HepG2 (cell line): Measurements from ENCODE around the gene TKFC. TPM values are rescaled to one million over a fixed set of nuclear protein-coding genes. Genes with fewer than 3 reads are reported as not detected.

ENCODE experiments used
- ATAC-seq: fragments of 200-7000 bp; cut with Tn5 transposase; 3 replicates; pipeline ENCODE4 v1.9.1; 2020; ENCODE audit warnings: mild to moderate bottlenecking, moderate library complexity
- BruUV-seq: library from RNA; stranded (reverse); fragments of 400-500 nt; replicated peaks from 2 replicates; lab custom pipeline; 2021; lab: Mats Ljungman, UMichigan
- CTCF ChIA-PET: fragments of 300-600 bp; formaldehyde crosslinking; extraction: SDS; loops from one replicate; lab custom pipeline; 2021; ENCODE audit warnings: low total read pairs, inconsistent platforms, low intra/inter-chr PET ratio; lab: Yijun Ruan, JAX
- POLR2A ChIA-PET: fragments of 350-600 bp; sonication (Branson Sonifier 250); formaldehyde crosslinking; loops from one replicate; lab custom pipeline; 2020; ENCODE audit warnings: antibody characterized with exemption, inconsistent platforms; lab: Yijun Ruan, JAX
- DNase-seq: peaks from one replicate; pipeline ENCODE4 v3.0.0-alpha.2; 2015; ENCODE audit warnings: low spot score
- FAIRE-seq: peaks from 3 replicates; lab custom pipeline; 2011; peaks lifted over from hg19 to GRCh38; lab: Jason Lieb, UNC
- H2AFZ ChIP-seq: one replicate; pipeline ENCODE4 v1.6.1; 2011; ENCODE audit warnings: low read length, inconsistent platforms
- H3K27ac ChIP-seq: fragments of 300-600 bp; 3 replicates; pipeline ENCODE4 v1.8.0; 2011; ENCODE audit warnings: mixed run types, mild to moderate bottlenecking, mixed read lengths, low read length, inconsistent platforms; ENCODE audit not compliant: insufficient read depth; ENCODE audit errors: extremely low read length
- H3K27me3 ChIP-seq, 2 experiments: fragments of 200-600 bp in 1 of 2; 2 replicates in 1 of 2; 3 replicates in 1 of 2; pipeline versions ENCODE4 v1.6.0 to v1.8.0; 2011; ENCODE audit warnings: low read length in 2 of 2, mild to moderate bottlenecking in 2 of 2, moderate library complexity in 2 of 2, inconsistent platforms in 1 of 2; ENCODE audit not compliant: insufficient read depth in 2 of 2, control insufficient read depth in 1 of 2
- H3K36me3 ChIP-seq, 2 experiments: fragments of 200-600 bp in 1 of 2; replicated peaks in 1 of 2; 2 replicates in 1 of 2; 3 replicates in 1 of 2; pipeline versions ENCODE4 v1.5.1 to v1.8.0; 2011; ENCODE audit warnings: low read length in 2 of 2, inconsistent platforms in 1 of 2; ENCODE audit not compliant: insufficient read depth in 2 of 2, control insufficient read depth in 1 of 2
- H3K4me1 ChIP-seq: 2 replicates; pipeline ENCODE4 v1.5.1; 2012; ENCODE audit warnings: low read length, inconsistent platforms; ENCODE audit not compliant: insufficient read depth
- H3K4me2 ChIP-seq: 2 replicates; pipeline ENCODE4 v1.6.0; 2011; ENCODE audit warnings: low read depth, low read length, inconsistent platforms
- H3K4me3 ChIP-seq, 3 experiments: fragments of 200-600 bp in 1 of 3; sonication (generic), shearing (Covaris generic) in 1 of 3; replicated peaks in 1 of 3; 2 replicates each; pipeline ENCODE4 v1.5.1; 2011 to 2016; ENCODE audit warnings: low read length in 3 of 3, inconsistent platforms in 2 of 3, low read depth in 2 of 3, mild to moderate bottlenecking in 2 of 3, control low read depth in 1 of 3, mixed read lengths in 1 of 3; ENCODE audit not compliant: insufficient read depth in 1 of 3
- H3K79me2 ChIP-seq: one replicate; pipeline ENCODE4 v1.6.1; 2011; ENCODE audit warnings: low read length, inconsistent platforms; ENCODE audit not compliant: insufficient read depth
- H3K9ac ChIP-seq: 2 replicates; pipeline ENCODE4 v1.6.0; 2011; ENCODE audit warnings: mild to moderate bottlenecking, low read depth, low read length, inconsistent platforms; ENCODE audit not compliant: insufficient read depth
- H3K9me3 ChIP-seq: 2 replicates; pipeline ENCODE4 v1.5.1; 2012; ENCODE audit warnings: mild to moderate bottlenecking, low read length
- H4K20me1 ChIP-seq: 2 replicates; pipeline ENCODE4 v1.6.0; 2011; ENCODE audit warnings: inconsistent platforms, mild to moderate bottlenecking, low read length, moderate library complexity; ENCODE audit not compliant: insufficient read depth
- CBX2 ChIP-seq, 2 experiments: fragments of 200-600 bp in 1 of 2; sonication (generic); formaldehyde crosslinking in 1 of 2; IDR thresholded peaks; 2 replicates each; pipeline versions ENCODE4 v1.7.0 to v1.8.1; 2018 to 2022; ENCODE audit warnings: low read depth in 2 of 2, low read length in 1 of 2, mild to moderate bottlenecking in 1 of 2, missing genetic modification reagents in 1 of 2
- CBX5 ChIP-seq: sonication (generic); formaldehyde crosslinking; IDR thresholded peaks from 2 replicates; pipeline ENCODE4 v1.4.0; 2020; ENCODE audit warnings: missing genetic modification reagents, borderline replicate concordance
- MAFK ChIP-seq, 2 experiments: IDR thresholded peaks in 1 of 2; conservative IDR thresholded peaks in 1 of 2; 2 replicates each; pipeline ENCODE4 v1.6.1; 2011; ENCODE audit warnings: improper control_type of control experiment in 2 of 2, low read length in 2 of 2
- RERE ChIP-seq: IDR thresholded peaks from 2 replicates; pipeline ENCODE4 v1.6.1; 2016; ENCODE audit warnings: low read depth, missing genetic modification reagents, missing compliant biosample characterization
- SIN3B ChIP-seq: fragments of 150-350 bp; IDR thresholded peaks from 2 replicates; pipeline ENCODE4 v1.6.1; 2014; ENCODE audit warnings: low read length
- SOX13 ChIP-seq, 3 experiments: fragments of 450-650 bp in 1 of 3; sonication (generic) in 1 of 3; formaldehyde crosslinking in 1 of 3; IDR thresholded peaks in 2 of 3; conservative IDR thresholded peaks in 1 of 3; 2 replicates each; pipeline versions ENCODE4 v1.5.0 to v1.6.1; 2016 to 2020; ENCODE audit warnings: antibody characterized with exemption in 1 of 3, mild to moderate bottlenecking in 1 of 3, missing compliant biosample characterization in 1 of 3, missing genetic modification reagents in 1 of 3, moderate library complexity in 1 of 3
- THAP8 ChIP-seq: sonication (generic); formaldehyde crosslinking; IDR thresholded peaks from 2 replicates; pipeline ENCODE4 v1.5.1; 2020; ENCODE audit warnings: missing genetic modification reagents, mild to moderate bottlenecking, borderline replicate concordance
- ZNF326 ChIP-seq: sonication (generic); formaldehyde crosslinking; IDR thresholded peaks from 2 replicates; pipeline ENCODE4 v1.4.0; 2020; ENCODE audit warnings: missing genetic modification reagents, borderline replicate concordance
- ZNF703 ChIP-seq: sonication (generic); formaldehyde crosslinking; IDR thresholded peaks from 2 replicates; pipeline ENCODE4 v1.5.1; 2020; ENCODE audit warnings: missing genetic modification reagents, mild to moderate bottlenecking, moderate library complexity, borderline replicate concordance
- ZNF800 ChIP-seq: sonication (generic); formaldehyde crosslinking; IDR thresholded peaks from 2 replicates; pipeline ENCODE4 v1.4.0; 2020; ENCODE audit warnings: missing genetic modification reagents
- ZNF878 ChIP-seq: sonication (generic); formaldehyde crosslinking; IDR thresholded peaks from 2 replicates; pipeline ENCODE4 v1.8.1; 2023; ENCODE audit warnings: mild to moderate bottlenecking, missing genetic modification reagents, moderate library complexity
- WGBS: methylation state at CpG from one replicate; pipeline ENCODE4 v1.1.6; 2017; ENCODE audit warnings: low lambda C conversion rate; 5-methylcytosine and 5-hydroxymethylcytosine counted together
- in situ Hi-C: cut with HindIII; loops from 2 replicates; pipeline ENCODE4 v1.10.0; 2017; ENCODE audit warnings: low pct_unique_long_range_greater_than_20kb; ENCODE audit not compliant: extremely low pct_ligation_motif_present
- intact Hi-C: fragments of 100-400 bp; cut with micrococcal nuclease; formaldehyde crosslinking; loops from one replicate; pipeline ENCODE4 v1.10.0; 2022; ENCODE audit not compliant: unreplicated experiment
- polyA plus RNA-seq, 8 experiments: library from polyadenylated mRNA; depleted of rRNA in 3 of 8; stranded (reverse) in 7 of 8; unstranded in 1 of 8; fragments of >200 nt; fragmentation: Illumina TruSeq in 4 of 8; extraction: Trizol in 4 of 8; gene quantifications; 2 replicates each; pipeline versions ENCODE4 v1.2.1 to v1.2.3, GENCODE V29; 2011 to 2016; ENCODE audit warnings: low read depth in 4 of 8, missing spikeins in 1 of 8, mixed read lengths in 1 of 8; ENCODE audit not compliant: insufficient read depth in 1 of 8
- total RNA-seq, 5 experiments: library from RNA; depleted of rRNA; stranded (reverse); fragments of >200 nt; fragmentation: Illumina TruSeq; extraction: Trizol; gene quantifications; 2 replicates each; pipeline ENCODE4 v1.2.3, GENCODE V29; 2016; ENCODE audit warnings: low read depth in 1 of 5

TKFC gene
- total and polyA plus RNA-seq, 2 of the 13 experiments (the other 11 are each of a cell fraction or from before 2014, with no cell fraction given), result 147 to 197 TPM

GRCh38 chr11:61327669-61328071, 5.4 kb upstream of the TKFC start (continued):
- TF ChIP-seq CBX2 (IDR thresholded peaks at IDR 0.05; ENCODE audit: low read depth, low read length), result no peak
- TF ChIP-seq CBX2 (CRISPR knock-in tag; IDR thresholded peaks at IDR 0.05; ENCODE audit: low read depth), result no peak
- TF ChIP-seq ZNF800 (CRISPR knock-in tag), result no peak
- no peak for TF ChIP-seq RERE (CRISPR knock-in tag)
- TF ChIP-seq ZNF326 (CRISPR knock-in tag), result no peak

- Histone ChIP-seq H2AFZ (no peak overlapping the region), H3K4me2 (no peak overlapping the region), H3K79me2 (peaks cover 66% of the 10 kb centered on the region), H3K9ac (no peak overlapping the region), H3K4me3 (no peak overlapping the region), H3K4me1 (peaks cover 44% of the 10 kb centered on the region), H4K20me1 (peaks cover 27% of the 10 kb centered on the region), H3K36me3 (peaks cover 27 to 66% of the 10 kb centered on the region in 2 experiments), H3K27me3 (no peaks in the 10 kb centered on the region; a peak in 1 of 5 replicates), H3K9me3 (no peaks in the 10 kb centered on the region), H3K27ac (no peak overlapping the region)
- no peak for ATAC-seq
- intact Hi-C loops (no loop called here), in situ Hi-C loops (no loop called here)
- ChIA-PET POLR2A (no interaction called here), CTCF (no interaction called here)
- 95% methylated on average over 9 of the region's 9 CpGs for WGBS
- no peak for DNase-seq
- no TSS peak for BruUV-seq
- no peak for FAIRE-seq
- TF ChIP-seq ZNF800 (CRISPR knock-in tag), result no peak
- no peak for TF ChIP-seq MAFK (conservative IDR thresholded peaks at IDR 0.05 in 1 of 2, IDR thresholded peaks at IDR 0.05 in 1 of 2; ENCODE audit: low read length in 2 of 2)
- TF ChIP-seq SOX13 (IDR thresholded peaks at IDR 0.05), result no peak
- no peak for TF ChIP-seq SOX13 (CRISPR knock-in tag; conservative IDR thresholded peaks at IDR 0.05 in 1 of 2, IDR thresholded peaks at IDR 0.05 in 1 of 2)
- no peak for TF ChIP-seq SIN3B
- TF ChIP-seq ZNF878, result no peak
- no peak for TF ChIP-seq THAP8 (CRISPR knock-in tag)
- TF ChIP-seq CBX5, result no peak
- TF ChIP-seq ZNF703 (CRISPR knock-in tag), result no peak
Measured at GRCh38 chr11:61328351-61328750, 4.7 kb upstream of the TKFC start.
